ENCODE results near the gene ZNF770. TPM values are rescaled to one million over a fixed set of nuclear protein-coding genes. Genes with fewer than 3 reads are reported as not detected.

Gene ZNF770
- total RNA-seq, 1 experiment from 2014 or later = 70.7 TPM

GRCh38 chr15:34986771-34987480, 1.2 kb downstream of the ZNF770 start:
- H3K27ac ChIP-seq (ENCODE audit: low read depth, low read length) = peak overlapping the region; percentile 90; the same call in 1 of the 2 replicates
- DNase-seq (ENCODE audit: low read depth, low spot score) = no peak
- CTCF ChIA-PET = interaction anchor here (1.0 to 3.8 kb wide), 2 partner anchors 13 to 17 kb away, joined by 3 to 28 read pairs; partner anchors contain the start of gene AQR

DNA sequence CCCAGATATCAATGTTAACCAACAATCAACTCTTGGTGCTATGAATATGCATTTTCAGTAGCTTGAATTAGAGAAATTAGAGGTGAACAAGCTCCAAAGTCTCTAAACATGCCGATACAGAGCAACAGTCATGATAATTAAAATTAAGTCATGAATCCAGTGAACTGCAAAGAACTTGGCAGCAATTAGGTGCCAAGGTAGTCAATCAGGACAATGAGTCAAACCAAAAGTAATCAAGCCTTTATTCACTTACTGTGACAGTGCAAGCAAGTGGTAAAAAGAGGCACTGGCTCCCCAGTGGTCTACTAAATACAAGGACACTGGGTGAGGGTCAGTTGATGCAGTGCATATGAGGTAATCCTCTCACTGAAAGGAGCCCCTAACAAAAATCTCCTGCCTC, 1.8 kb downstream of the ZNF770 start:
- DNase-seq (ENCODE audit: low read depth, low spot score) (no peak), ATAC-seq (no peak)
- H4K20me1 ChIP-seq (ENCODE audit: insufficient read depth) = no peaks in the 10 kb centered on the region
- TF ChIP-seq CBX3 (IDR thresholded peaks at IDR 0.05; ENCODE audit: low read depth) = no peak
- no peak for TF ChIP-seq EGR1 (IDR thresholded peaks at IDR 0.05; ENCODE audit: low read depth)
- no peak for TF ChIP-seq SP1 (IDR thresholded peaks at IDR 0.05; ENCODE audit: low read depth)
- no peak for TF ChIP-seq ZNF274 (IDR thresholded peaks at IDR 0.05; ENCODE audit: low read depth, low read length)
- no peak for TF ChIP-seq POLR2A (IDR thresholded peaks at IDR 0.05; ENCODE audit: borderline replicate concordance, extremely low read depth, insufficient read depth, insufficient read length)
- TF ChIP-seq SIN3A (IDR thresholded peaks at IDR 0.05; ENCODE audit: low read depth) = no peak
- no peak for TF ChIP-seq YY1 (IDR thresholded peaks at IDR 0.05; ENCODE audit: extremely low read depth, insufficient replicate concordance, low read depth, low read length)
- TF ChIP-seq JUND (IDR thresholded peaks at IDR 0.05) = no peak
- TF ChIP-seq EZH2 (IDR thresholded peaks at IDR 0.05) = no peak
- TF ChIP-seq RAD21 (IDR thresholded peaks at IDR 0.05; ENCODE audit: low read depth) = no peak
- TF ChIP-seq CEBPB (IDR thresholded peaks at IDR 0.05; ENCODE audit: low read depth) = no peak
- TF ChIP-seq POLR2AphosphoS5 (IDR thresholded peaks at IDR 0.05; ENCODE audit: low read depth, low read length) = no peak
- TF ChIP-seq, protein P1, sequence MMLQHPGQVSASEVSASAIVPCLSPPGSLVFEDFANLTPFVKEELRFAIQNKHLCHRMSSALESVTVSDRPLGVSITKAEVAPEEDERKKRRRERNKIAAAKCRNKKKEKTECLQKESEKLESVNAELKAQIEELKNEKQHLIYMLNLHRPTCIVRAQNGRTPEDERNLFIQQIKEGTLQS (IDR thresholded peaks at IDR 0.05) = no peak
- TF ChIP-seq TCF7L2 (IDR thresholded peaks at IDR 0.05; ENCODE audit: borderline replicate concordance, extremely low read depth, insufficient read depth, insufficient read length) = no peak
- TF ChIP-seq FOSL1 (IDR thresholded peaks at IDR 0.05; ENCODE audit: low read depth) = no peak
- TF ChIP-seq SRF (IDR thresholded peaks at IDR 0.05; ENCODE audit: low read depth) = no peak
- TF ChIP-seq, protein P2, sequence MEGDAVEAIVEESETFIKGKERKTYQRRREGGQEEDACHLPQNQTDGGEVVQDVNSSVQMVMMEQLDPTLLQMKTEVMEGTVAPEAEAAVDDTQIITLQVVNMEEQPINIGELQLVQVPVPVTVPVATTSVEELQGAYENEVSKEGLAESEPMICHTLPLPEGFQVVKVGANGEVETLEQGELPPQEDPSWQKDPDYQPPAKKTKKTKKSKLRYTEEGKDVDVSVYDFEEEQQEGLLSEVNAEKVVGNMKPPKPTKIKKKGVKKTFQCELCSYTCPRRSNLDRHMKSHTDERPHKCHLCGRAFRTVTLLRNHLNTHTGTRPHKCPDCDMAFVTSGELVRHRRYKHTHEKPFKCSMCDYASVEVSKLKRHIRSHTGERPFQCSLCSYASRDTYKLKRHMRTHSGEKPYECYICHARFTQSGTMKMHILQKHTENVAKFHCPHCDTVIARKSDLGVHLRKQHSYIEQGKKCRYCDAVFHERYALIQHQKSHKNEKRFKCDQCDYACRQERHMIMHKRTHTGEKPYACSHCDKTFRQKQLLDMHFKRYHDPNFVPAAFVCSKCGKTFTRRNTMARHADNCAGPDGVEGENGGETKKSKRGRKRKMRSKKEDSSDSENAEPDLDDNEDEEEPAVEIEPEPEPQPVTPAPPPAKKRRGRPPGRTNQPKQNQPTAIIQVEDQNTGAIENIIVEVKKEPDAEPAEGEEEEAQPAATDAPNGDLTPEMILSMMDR (IDR thresholded peaks at IDR 0.05 in 2 of 3, conservative IDR thresholded peaks at IDR 0.05 in 1 of 3; ENCODE audit: borderline replicate concordance in 1 of 3, insufficient read depth in 1 of 3, low read depth in 2 of 3, low read length in 2 of 3) = no peak
- H3K4me3 ChIP-seq (replicated peaks in 1 of 2; ENCODE audit: low read depth in 1 of 2, low read length in 2 of 2) = peak overlapping the region; percentile 72 to 99
- CTCF ChIA-PET = interaction anchor here (1.0 to 3.8 kb wide), 2 partner anchors 14 to 17 kb away, joined by 3 to 28 read pairs; partner anchors contain the start of gene AQR
- intact Hi-C loops (cut with micrococcal nuclease) = loop anchor here (10.0 kb wide), 1 partner anchor 762 kb away; the partner anchor contains the start of gene EMC4
- peaks cover 16 to 28% of the 10 kb centered on the region in 2 experiments; a peak in 3 of 4 replicates for H3K4me1 ChIP-seq (ENCODE audit: control insufficient read depth in 1 of 2, insufficient read depth in 2 of 2, low read length in 2 of 2)
- no peaks in the 10 kb centered on the region for H3K9me3 ChIP-seq (ENCODE audit: control insufficient read depth in 1 of 2, insufficient read depth in 1 of 2, low read depth in 1 of 2, low read length in 2 of 2)
- RAD21 ChIA-PET (ENCODE audit: low non-redundant PET in 1 of 2, low total read pairs in 2 of 2, uncharacterized antibody in 2 of 2, unreplicated experiment in 2 of 2) = no interaction called here
- POLR2A ChIA-PET = interaction anchor here (0.8 kb wide), 1 partner anchor 17 kb away, joined by 3 read pairs; the partner anchor contains the start of gene AQR
- peak overlapping the region; percentile 99; the same call in 1 of the 2 replicates for H3K9ac ChIP-seq (ENCODE audit: low read length)
- H3K9me2 ChIP-seq (ENCODE audit: insufficient read depth) = no peaks in the 10 kb centered on the region
- no TSS peak for BruUV-seq (replicated peaks)
- H3K4me2 ChIP-seq (ENCODE audit: low read length) = peak overlapping the region; percentile 88
- H3K27ac ChIP-seq (ENCODE audit: low read depth, low read length) = no peak overlapping the region
- no peak overlapping the region for H2AFZ ChIP-seq (ENCODE audit: low read depth, low read length, poor library complexity, severe bottlenecking)
- peaks cover 23 to 24% of the 10 kb centered on the region in 2 experiments; a peak in 3 of 4 replicates for H3K36me3 ChIP-seq (ENCODE audit: control insufficient read depth in 1 of 2, insufficient read depth in 2 of 2, low read length in 2 of 2)
- no peaks in the 10 kb centered on the region for H3K27me3 ChIP-seq (ENCODE audit: insufficient read depth, low read length)
- peaks cover 62% of the 10 kb centered on the region for H3K79me2 ChIP-seq (ENCODE audit: insufficient read depth, low read length)

More at GRCh38 chr15:34986771-34987480, 1.2 kb downstream of the ZNF770 start:
- Histone ChIP-seq H3K9ac (ENCODE audit: low read length) (peak overlapping the region; percentile 99), H3K4me1 (ENCODE audit: control insufficient read depth in 1 of 2, insufficient read depth in 2 of 2, low read length in 2 of 2) (peaks cover 20 to 34% of the 10 kb centered on the region in 2 experiments; a peak in 3 of 4 replicates), H3K4me3 (replicated peaks in 1 of 2; ENCODE audit: low read depth in 1 of 2, low read length in 2 of 2) (peak overlapping the region; percentile 72 to 99), H2AFZ (ENCODE audit: low read depth, low read length, poor library complexity, severe bottlenecking) (no peak overlapping the region), H3K36me3 (ENCODE audit: control insufficient read depth in 1 of 2, insufficient read depth in 2 of 2, low read length in 2 of 2) (peaks cover 20 to 24% of the 10 kb centered on the region in 2 experiments; a peak in 3 of 4 replicates), H3K9me3 (ENCODE audit: control insufficient read depth in 1 of 2, insufficient read depth in 1 of 2, low read depth in 1 of 2, low read length in 2 of 2) (no peaks in the 10 kb centered on the region), H4K20me1 (ENCODE audit: insufficient read depth) (no peaks in the 10 kb centered on the region), H3K27me3 (ENCODE audit: insufficient read depth, low read length) (no peaks in the 10 kb centered on the region), H3K79me2 (ENCODE audit: insufficient read depth, low read length) (peaks cover 62% of the 10 kb centered on the region), H3K4me2 (ENCODE audit: low read length) (peak overlapping the region; percentile 88), H3K9me2 (ENCODE audit: insufficient read depth) (no peaks in the 10 kb centered on the region)
- TF ChIP-seq, protein P3, sequence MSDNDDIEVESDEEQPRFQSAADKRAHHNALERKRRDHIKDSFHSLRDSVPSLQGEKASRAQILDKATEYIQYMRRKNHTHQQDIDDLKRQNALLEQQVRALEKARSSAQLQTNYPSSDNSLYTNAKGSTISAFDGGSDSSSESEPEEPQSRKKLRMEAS (IDR thresholded peaks at IDR 0.05) = 0 out of 2 replicates have a peak, but pooled peaks have one; percentile 25
- TF ChIP-seq ZNF274 (IDR thresholded peaks at IDR 0.05; ENCODE audit: low read depth, low read length) (no peak), JUND (IDR thresholded peaks at IDR 0.05) (no peak)
- BruUV-seq (replicated peaks) = no TSS peak
- ATAC-seq = no peak
- ChIA-PET POLR2A (interaction anchor here (0.8 kb wide), 1 partner anchor 17 kb away, joined by 3 read pairs; the partner anchor contains the start of gene AQR), RAD21 (ENCODE audit: low non-redundant PET in 1 of 2, low total read pairs in 2 of 2, uncharacterized antibody in 2 of 2, unreplicated experiment in 2 of 2) (no interaction called here)
- intact Hi-C loops (cut with micrococcal nuclease) = loop anchor here (10.0 kb wide), 1 partner anchor 762 kb away; the partner anchor contains the start of gene EMC4

Data from HCT116 (cell line).